H9 (cell line): ENCODE measurements around the gene MEPCE. TPM values are rescaled to one million over a fixed set of nuclear protein-coding genes. Genes with fewer than 3 reads are reported as not detected.
A peak's percentile ranks its signal among the peaks of the same experiment; 100 is the strongest.

Experiments
- DNase-seq: peaks from one replicate; pipeline ENCODE4 v3.0.0-alpha.2; 2017
- H2AFZ ChIP-seq: one replicate; pipeline ENCODE4 v1.6.1; 2013; ENCODE audit warnings: mild to moderate bottlenecking, low read length, control low read depth, moderate library complexity
- H2AK5ac ChIP-seq: 2 replicates; pipeline ENCODE4 v1.6.1; 2013; ENCODE audit warnings: low read length, control low read depth, mixed read lengths; ENCODE audit not compliant: insufficient read length
- H2BK120ac ChIP-seq: one replicate; pipeline ENCODE4 v1.6.1; 2013; ENCODE audit warnings: low read depth, mild to moderate bottlenecking, low read length, control low read depth, inconsistent platforms; ENCODE audit not compliant: poor library complexity, severe bottlenecking
- H2BK12ac ChIP-seq: 2 replicates; pipeline ENCODE4 v1.6.1; 2013; ENCODE audit warnings: low read length, control low read depth, mixed read lengths, low read depth; ENCODE audit not compliant: insufficient read length
- H2BK15ac ChIP-seq: 2 replicates; pipeline ENCODE4 v1.6.1; 2013; ENCODE audit warnings: low read depth, low read length, control low read depth
- H2BK20ac ChIP-seq: one replicate; pipeline ENCODE4 v1.6.1; 2013; ENCODE audit warnings: low read depth, mild to moderate bottlenecking, low read length, control low read depth, inconsistent platforms; ENCODE audit not compliant: poor library complexity, severe bottlenecking
- H2BK5ac ChIP-seq: 2 replicates; pipeline ENCODE4 v1.6.1; 2013; ENCODE audit warnings: low read length, control low read depth, mixed read lengths; ENCODE audit not compliant: insufficient read length
- H3K14ac ChIP-seq: 2 replicates; pipeline ENCODE4 v1.6.1; 2013; ENCODE audit warnings: low read length, control low read depth; ENCODE audit not compliant: insufficient read depth
- H3K18ac ChIP-seq: 2 replicates; pipeline ENCODE4 v1.6.1; 2013; ENCODE audit warnings: low read depth, mild to moderate bottlenecking, mixed read lengths, low read length, control low read depth; ENCODE audit not compliant: insufficient read length
- H3K23ac ChIP-seq: 2 replicates; pipeline ENCODE4 v1.6.1; 2013; ENCODE audit warnings: low read length, control low read depth, mixed read lengths, low read depth; ENCODE audit not compliant: insufficient read length
- H3K23me2 ChIP-seq: 2 replicates; pipeline ENCODE4 v1.6.1; 2013; ENCODE audit warnings: low read depth, mild to moderate bottlenecking, mixed read lengths, low read length, control low read depth; ENCODE audit not compliant: insufficient read length, poor library complexity, severe bottlenecking
- H3K27ac ChIP-seq: 2 replicates; pipeline ENCODE4 v1.5.1; 2013; ENCODE audit warnings: low read length, control low read depth, mixed read lengths, low read depth; ENCODE audit not compliant: insufficient read length
- H3K27me3 ChIP-seq: 2 replicates; pipeline ENCODE4 v1.6.1; 2013; ENCODE audit warnings: low read length, control low read depth, inconsistent platforms; ENCODE audit not compliant: insufficient read depth
- H3K4ac ChIP-seq: 2 replicates; pipeline ENCODE4 v1.6.1; 2013; ENCODE audit warnings: low read depth, mild to moderate bottlenecking, control low read depth, inconsistent platforms, low read length, moderate library complexity
- H3K4me1 ChIP-seq: 2 replicates; pipeline ENCODE4 v1.6.1; 2013; ENCODE audit warnings: low read length, control low read depth, inconsistent platforms; ENCODE audit not compliant: insufficient read depth
- H3K4me2 ChIP-seq: 2 replicates; pipeline ENCODE4 v1.6.1; 2013; ENCODE audit warnings: low read length, control low read depth, mixed read lengths; ENCODE audit not compliant: insufficient read length, insufficient read depth
- H3K56ac ChIP-seq: 2 replicates; pipeline ENCODE4 v1.6.1; 2013; ENCODE audit warnings: low read depth, mild to moderate bottlenecking, mixed read lengths, low read length, control low read depth; ENCODE audit not compliant: insufficient read length
- H3K79me1 ChIP-seq: 2 replicates; pipeline ENCODE4 v1.6.1; 2013; ENCODE audit warnings: low read depth, mild to moderate bottlenecking, moderate library complexity, low read length, control low read depth, inconsistent platforms; ENCODE audit not compliant: insufficient read depth, poor library complexity, severe bottlenecking
- H3K79me2 ChIP-seq: 2 replicates; pipeline ENCODE4 v1.6.1; 2013; ENCODE audit warnings: low read length, control low read depth, inconsistent platforms; ENCODE audit not compliant: insufficient read depth
- H3K9ac ChIP-seq: 2 replicates; pipeline ENCODE4 v1.6.1; 2013; ENCODE audit warnings: low read length, control low read depth, mixed read lengths; ENCODE audit not compliant: insufficient read length; ENCODE audit errors: extremely low read depth
- H3K9me3 ChIP-seq: one replicate; pipeline ENCODE4 v1.6.1; 2013; ENCODE audit warnings: low read depth, low read length, inconsistent platforms; ENCODE audit not compliant: control insufficient read depth
- H3T11ph ChIP-seq: one replicate; pipeline ENCODE4 v1.6.1; 2013; ENCODE audit warnings: mild to moderate bottlenecking, low read length, control low read depth, inconsistent platforms
- H4K20me1 ChIP-seq: one replicate; pipeline ENCODE4 v1.6.1; 2013; ENCODE audit not compliant: control insufficient read depth, insufficient read length, insufficient read depth
- H4K5ac ChIP-seq: 2 replicates; pipeline ENCODE4 v1.6.1; 2013; ENCODE audit warnings: low read depth, mild to moderate bottlenecking, mixed read lengths, low read length, control low read depth; ENCODE audit not compliant: insufficient read length
- H4K8ac ChIP-seq: replicated peaks from 2 replicates; pipeline ENCODE4 v1.6.1; 2013; ENCODE audit warnings: low read length, control low read depth, mixed read lengths, low read depth; ENCODE audit not compliant: insufficient read length
- H4K91ac ChIP-seq: 2 replicates; pipeline ENCODE4 v1.6.1; 2013; ENCODE audit warnings: low read depth, mild to moderate bottlenecking, moderate library complexity, mixed read lengths, low read length, control low read depth; ENCODE audit not compliant: insufficient read length
- H3K27ac Mint-ChIP-seq, 3 experiments: 2 replicates in 2 of 3; 3 replicates in 1 of 3; pipeline ENCODE4 v1.8.0; 2020 to 2021; ENCODE audit warnings: mixed read lengths in 3 of 3, mild to moderate bottlenecking in 1 of 3, moderate library complexity in 1 of 3
- H3K27me3 Mint-ChIP-seq: 2 replicates; pipeline ENCODE4 v1.8.0; 2021; ENCODE audit warnings: low read depth, mild to moderate bottlenecking, moderate library complexity, mixed read lengths
- H3K36me3 Mint-ChIP-seq, 3 experiments: 2 replicates in 2 of 3; 3 replicates in 1 of 3; pipeline ENCODE4 v1.8.0; 2020 to 2021; ENCODE audit warnings: low read depth in 3 of 3, mixed read lengths in 3 of 3; ENCODE audit not compliant: insufficient read depth in 1 of 3
- H3K4me1 Mint-ChIP-seq, 2 experiments: 2 replicates each; pipeline ENCODE4 v1.8.0; 2020; ENCODE audit warnings: mixed read lengths in 2 of 2
- H3K4me3 Mint-ChIP-seq, 2 experiments: 2 replicates in 1 of 2; 3 replicates in 1 of 2; pipeline ENCODE4 v1.8.0; 2020 to 2021; ENCODE audit warnings: mild to moderate bottlenecking in 2 of 2, mixed read lengths in 2 of 2, moderate library complexity in 1 of 2
- H3K9me3 Mint-ChIP-seq, 2 experiments: 2 replicates in 1 of 2; 3 replicates in 1 of 2; pipeline ENCODE4 v1.8.0; 2020; ENCODE audit warnings: mild to moderate bottlenecking in 2 of 2, mixed read lengths in 2 of 2, moderate library complexity in 1 of 2
- WGBS: extraction: QIAGEN DNeasy Blood & Tissue Kit; methylation state at CpG from one replicate; pipeline ENCODE4 v1.1.7; 2013; ENCODE audit warnings: missing lambda C conversion rate, low lambda C conversion rate, mixed read lengths; ENCODE audit not compliant: insufficient read length; ENCODE audit errors: extremely low coverage; 5-methylcytosine and 5-hydroxymethylcytosine counted together
- total RNA-seq: library from RNA; stranded (reverse); gene quantifications from 2 replicates; pipeline ENCODE4 v1.2.1, GENCODE V29; 2021
- TF ChIP-seq, protein P1 (sequence below): fragments of 200-600 bp; sonication (generic); conservative IDR thresholded peaks from 3 replicates; pipeline ENCODE4 v1.8.0; 2021; ENCODE audit warnings: antibody characterized with exemption, mild to moderate bottlenecking

MEPCE gene
- total RNA-seq, 1 experiment from 2014 or later = 68.0 TPM

DNA sequence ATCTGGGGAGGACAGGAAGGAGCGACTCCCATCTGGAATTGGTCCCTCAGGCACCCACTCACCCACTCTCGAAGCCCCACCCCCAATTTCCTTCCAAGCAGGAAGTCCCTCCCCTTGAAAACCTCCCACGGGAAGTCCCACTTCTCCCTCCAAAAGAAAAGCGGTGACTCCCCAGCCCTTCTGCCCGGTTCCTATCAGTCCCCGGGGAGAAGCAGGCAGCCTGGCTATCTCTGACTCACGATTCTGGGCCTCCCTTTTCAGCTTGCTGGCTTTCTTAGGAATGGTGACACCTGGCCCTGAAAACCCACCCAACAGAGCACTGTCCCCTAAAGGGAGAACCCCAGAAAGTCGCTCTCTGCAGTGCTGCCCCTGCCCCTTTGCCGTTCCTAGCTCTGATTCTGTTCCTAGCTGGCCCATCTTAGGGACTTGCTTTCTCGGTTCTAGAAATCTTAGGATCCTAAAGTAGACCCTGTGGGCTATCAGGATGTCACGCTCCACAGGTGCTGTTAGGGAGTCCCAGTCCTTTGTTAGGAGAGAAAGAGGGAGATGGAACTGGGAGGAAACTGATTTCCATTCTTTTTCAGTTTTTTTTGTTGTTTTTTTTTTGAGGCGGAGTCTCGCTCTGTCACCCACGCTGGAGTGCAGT, 43.3 kb downstream of the MEPCE start:
- Histone ChIP-seq H3K14ac (no peak overlapping the region), H3K9ac (no peak overlapping the region), H4K5ac (no peak overlapping the region), H2BK5ac (no peak overlapping the region), H3K27me3 (no peaks in the 10 kb centered on the region), H3K4me1 (no peaks in the 10 kb centered on the region), H3K27ac (no peak overlapping the region), H3K56ac (no peak overlapping the region), H4K91ac (no peak overlapping the region), H3K4ac (no peak overlapping the region), H2BK120ac (no peak overlapping the region), H3T11ph (no peak overlapping the region), H2AK5ac (no peak overlapping the region), H2BK12ac (no peak overlapping the region), H3K23ac (no peak overlapping the region), H4K8ac (no peak overlapping the region), H3K79me2 (no peaks in the 10 kb centered on the region), H2BK20ac (no peak overlapping the region), H4K20me1 (peaks cover 4% of the 10 kb centered on the region), H3K9me3 (no peaks in the 10 kb centered on the region), H2BK15ac (no peak overlapping the region), H2AFZ (no peak overlapping the region), H3K18ac (no peak overlapping the region), H3K79me1 (no peaks in the 10 kb centered on the region), H3K4me2 (no peak overlapping the region), H3K23me2 (no peaks in the 10 kb centered on the region)
- H3K4me1 Mint-ChIP-seq = peaks cover 18 to 39% of the 10 kb centered on the region in 2 experiments
- peaks cover 0 to 5% (median 3%) of the 10 kb centered on the region in 3 experiments; a peak in 2 of 7 replicates for H3K36me3 Mint-ChIP-seq
- DNase-seq = no peak
- TF ChIP-seq, protein P1, sequence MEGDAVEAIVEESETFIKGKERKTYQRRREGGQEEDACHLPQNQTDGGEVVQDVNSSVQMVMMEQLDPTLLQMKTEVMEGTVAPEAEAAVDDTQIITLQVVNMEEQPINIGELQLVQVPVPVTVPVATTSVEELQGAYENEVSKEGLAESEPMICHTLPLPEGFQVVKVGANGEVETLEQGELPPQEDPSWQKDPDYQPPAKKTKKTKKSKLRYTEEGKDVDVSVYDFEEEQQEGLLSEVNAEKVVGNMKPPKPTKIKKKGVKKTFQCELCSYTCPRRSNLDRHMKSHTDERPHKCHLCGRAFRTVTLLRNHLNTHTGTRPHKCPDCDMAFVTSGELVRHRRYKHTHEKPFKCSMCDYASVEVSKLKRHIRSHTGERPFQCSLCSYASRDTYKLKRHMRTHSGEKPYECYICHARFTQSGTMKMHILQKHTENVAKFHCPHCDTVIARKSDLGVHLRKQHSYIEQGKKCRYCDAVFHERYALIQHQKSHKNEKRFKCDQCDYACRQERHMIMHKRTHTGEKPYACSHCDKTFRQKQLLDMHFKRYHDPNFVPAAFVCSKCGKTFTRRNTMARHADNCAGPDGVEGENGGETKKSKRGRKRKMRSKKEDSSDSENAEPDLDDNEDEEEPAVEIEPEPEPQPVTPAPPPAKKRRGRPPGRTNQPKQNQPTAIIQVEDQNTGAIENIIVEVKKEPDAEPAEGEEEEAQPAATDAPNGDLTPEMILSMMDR = no peak
- H3K9me3 Mint-ChIP-seq = no peaks in the 10 kb centered on the region
- WGBS = no CpG with 5 or more reads among the region's 14 CpGs
- no peaks in the 10 kb centered on the region; the same call in 1 of the 2 replicates for H3K27me3 Mint-ChIP-seq
- H3K4me3 Mint-ChIP-seq = no peak overlapping the region
- H3K27ac Mint-ChIP-seq = peak overlapping the region in 1 of 3 experiments; percentile 55; a peak in 1 of 7 replicates
